Measurements from ENCODE around the gene AP1M1. TPM values are rescaled to one million over a fixed set of nuclear protein-coding genes. Genes with fewer than 3 reads are reported as not detected.

Gene AP1M1
- total and polyA plus RNA-seq, 2 of the 4 experiments (the other 2 are of a cell fraction), result 85.1 to 99.1 TPM

DNA sequence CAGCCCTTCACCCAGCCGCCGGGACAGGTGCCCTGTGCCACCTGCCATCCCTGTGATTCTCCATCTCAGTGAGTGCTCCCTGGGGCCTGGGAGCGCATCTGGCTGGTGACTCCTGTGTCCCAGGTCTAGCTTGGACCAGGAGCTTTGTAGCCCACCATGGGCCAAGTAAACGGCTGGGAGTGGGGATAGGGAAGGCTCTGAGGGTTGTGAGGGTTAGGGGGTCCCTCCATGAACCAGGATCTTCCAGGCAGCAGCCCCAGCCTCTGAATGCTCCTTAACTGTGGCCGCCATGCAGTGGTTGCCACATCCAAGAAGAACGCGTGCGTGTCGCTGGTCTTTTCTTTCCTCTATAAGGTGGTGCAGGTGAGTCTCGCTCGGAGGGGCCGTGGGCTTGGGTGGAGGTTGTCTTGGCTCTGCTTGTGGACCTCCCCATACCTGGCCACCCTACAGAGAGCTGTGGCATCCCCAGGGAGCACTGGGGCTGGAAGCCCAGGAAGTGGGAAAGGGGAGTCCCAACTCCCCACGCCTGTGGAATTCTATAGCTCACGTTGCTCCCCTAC is 8.4 kb downstream of the AP1M1 start:
- no peak overlapping the region for H3K14ac ChIP-seq (replicated peaks; ENCODE audit: low read depth, low read length)

More for the DNA sequence above, 8.4 kb downstream of the AP1M1 start:
- Histone ChIP-seq H3K23ac (ENCODE audit: low read depth, low read length) (no peak overlapping the region), H3K18ac (ENCODE audit: low read depth, low read length) (no peak overlapping the region), H4K8ac (ENCODE audit: low read depth in 2 of 2, low read length in 2 of 2) (no peak overlapping the region), H2BK15ac (ENCODE audit: low read depth, low read length) (no peak overlapping the region), H2BK20ac (ENCODE audit: low read depth, low read length) (no peak overlapping the region), H3K9me3 (ENCODE audit: control insufficient read depth, insufficient read depth, low read length) (no peaks in the 10 kb centered on the region), H2BK5ac (ENCODE audit: low read depth, low read length, poor library complexity, severe bottlenecking) (no peak overlapping the region), H3K79me1 (ENCODE audit: low read depth in 1 of 2, low read length in 2 of 2) (peaks cover 50 to 70% of the 10 kb centered on the region in 2 experiments), H2AK9ac (replicated peaks; ENCODE audit: low read depth, low read length, poor library complexity) (no peak overlapping the region), H3K4me3 (ENCODE audit: insufficient read depth, low read depth, low read length) (no peak overlapping the region), H3K36me3 (ENCODE audit: control insufficient read depth, insufficient read depth, low read length) (peaks cover 76% of the 10 kb centered on the region), H3K4me2 (ENCODE audit: low read depth, low read length) (no peak overlapping the region), H4K5ac (ENCODE audit: low read depth, low read length) (no peak overlapping the region), H3K27ac (ENCODE audit: insufficient read depth, low read length) (no peak overlapping the region), H2BK120ac (ENCODE audit: low read depth, low read length) (no peak overlapping the region), H3K27me3 (ENCODE audit: control insufficient read depth, insufficient read depth, low read length) (no peaks in the 10 kb centered on the region), H2AFZ (replicated peaks; ENCODE audit: low read length, poor library complexity) (peak overlapping the region; percentile 24), H2AK5ac (ENCODE audit: low read depth, low read length) (no peak overlapping the region), H4K91ac (ENCODE audit: insufficient read depth, low read depth, low read length) (no peak overlapping the region), H3K56ac (ENCODE audit: extremely low read depth, insufficient read depth, low read length) (no peak overlapping the region), H3K9me1 (ENCODE audit: insufficient read depth, low read length) (0 out of 2 replicates have a peak, but pooled peaks cover 3% of the 10 kb centered on the region), H3K4me1 (ENCODE audit: control insufficient read depth, insufficient read depth, low read length) (0 out of 2 replicates have a peak, but pooled peaks cover 2% of the 10 kb centered on the region), H3K4ac (ENCODE audit: low read depth, low read length) (no peak overlapping the region), H3K9ac (ENCODE audit: low read depth, low read length) (no peak overlapping the region), H4K20me1 (ENCODE audit: insufficient read depth, low read length) (peaks cover 23% of the 10 kb centered on the region)
- DNase-seq (no peak), ATAC-seq (ENCODE audit: low read depth) (no peak)
- BruUV-seq (replicated peaks), result no TSS peak
- intact Hi-C loops (cut with micrococcal nuclease), result no loop called here
- ChIA-PET CTCF (no interaction called here), POLR2A (ENCODE audit: unreplicated experiment) (no interaction called here)
- dilution Hi-C loops (cut with HindIII; ENCODE audit: low sequenced_read_pairs, unreplicated experiment), result no loop called here
- TF ChIP-seq SMC3 (IDR thresholded peaks at IDR 0.05; ENCODE audit: low read depth, low read length) (no peak), CEBPB (IDR thresholded peaks at IDR 0.05; ENCODE audit: low read depth, low read length) (no peak), MAFK (IDR thresholded peaks at IDR 0.05; ENCODE audit: low read depth, low read length) (no peak), FOS (IDR thresholded peaks at IDR 0.05; ENCODE audit: low read depth, low read length) (no peak), RAD21 (IDR thresholded peaks at IDR 0.05; ENCODE audit: low read length) (no peak), MXI1 (IDR thresholded peaks at IDR 0.05; ENCODE audit: borderline replicate concordance, low read depth, low read length) (no peak), RFX5 (IDR thresholded peaks at IDR 0.05; ENCODE audit: low read depth, low read length) (no peak), RCOR1 (IDR thresholded peaks at IDR 0.05; ENCODE audit: insufficient replicate concordance, low read length) (no peak)
- TF ChIP-seq, protein P1, sequence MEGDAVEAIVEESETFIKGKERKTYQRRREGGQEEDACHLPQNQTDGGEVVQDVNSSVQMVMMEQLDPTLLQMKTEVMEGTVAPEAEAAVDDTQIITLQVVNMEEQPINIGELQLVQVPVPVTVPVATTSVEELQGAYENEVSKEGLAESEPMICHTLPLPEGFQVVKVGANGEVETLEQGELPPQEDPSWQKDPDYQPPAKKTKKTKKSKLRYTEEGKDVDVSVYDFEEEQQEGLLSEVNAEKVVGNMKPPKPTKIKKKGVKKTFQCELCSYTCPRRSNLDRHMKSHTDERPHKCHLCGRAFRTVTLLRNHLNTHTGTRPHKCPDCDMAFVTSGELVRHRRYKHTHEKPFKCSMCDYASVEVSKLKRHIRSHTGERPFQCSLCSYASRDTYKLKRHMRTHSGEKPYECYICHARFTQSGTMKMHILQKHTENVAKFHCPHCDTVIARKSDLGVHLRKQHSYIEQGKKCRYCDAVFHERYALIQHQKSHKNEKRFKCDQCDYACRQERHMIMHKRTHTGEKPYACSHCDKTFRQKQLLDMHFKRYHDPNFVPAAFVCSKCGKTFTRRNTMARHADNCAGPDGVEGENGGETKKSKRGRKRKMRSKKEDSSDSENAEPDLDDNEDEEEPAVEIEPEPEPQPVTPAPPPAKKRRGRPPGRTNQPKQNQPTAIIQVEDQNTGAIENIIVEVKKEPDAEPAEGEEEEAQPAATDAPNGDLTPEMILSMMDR (conservative IDR thresholded peaks at IDR 0.05; ENCODE audit: low read depth, low read length), result no peak
- TF ChIP-seq, protein P2, sequence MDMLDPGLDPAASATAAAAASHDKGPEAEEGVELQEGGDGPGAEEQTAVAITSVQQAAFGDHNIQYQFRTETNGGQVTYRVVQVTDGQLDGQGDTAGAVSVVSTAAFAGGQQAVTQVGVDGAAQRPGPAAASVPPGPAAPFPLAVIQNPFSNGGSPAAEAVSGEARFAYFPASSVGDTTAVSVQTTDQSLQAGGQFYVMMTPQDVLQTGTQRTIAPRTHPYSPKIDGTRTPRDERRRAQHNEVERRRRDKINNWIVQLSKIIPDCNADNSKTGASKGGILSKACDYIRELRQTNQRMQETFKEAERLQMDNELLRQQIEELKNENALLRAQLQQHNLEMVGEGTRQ (IDR thresholded peaks at IDR 0.05; ENCODE audit: low read depth, low read length), result no peak
- TF ChIP-seq, protein P3, sequence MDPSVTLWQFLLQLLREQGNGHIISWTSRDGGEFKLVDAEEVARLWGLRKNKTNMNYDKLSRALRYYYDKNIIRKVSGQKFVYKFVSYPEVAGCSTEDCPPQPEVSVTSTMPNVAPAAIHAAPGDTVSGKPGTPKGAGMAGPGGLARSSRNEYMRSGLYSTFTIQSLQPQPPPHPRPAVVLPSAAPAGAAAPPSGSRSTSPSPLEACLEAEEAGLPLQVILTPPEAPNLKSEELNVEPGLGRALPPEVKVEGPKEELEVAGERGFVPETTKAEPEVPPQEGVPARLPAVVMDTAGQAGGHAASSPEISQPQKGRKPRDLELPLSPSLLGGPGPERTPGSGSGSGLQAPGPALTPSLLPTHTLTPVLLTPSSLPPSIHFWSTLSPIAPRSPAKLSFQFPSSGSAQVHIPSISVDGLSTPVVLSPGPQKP (IDR thresholded peaks at IDR 0.05; ENCODE audit: borderline replicate concordance, low read depth, low read length), result no peak
- in situ Hi-C loops (cut with MboI; ENCODE audit: low sequenced_read_pairs), result no loop called here
- 92% methylated on average over 2 of the region's 14 CpGs; no CpG with 5 or more reads in 1 of the 2 experiments for WGBS, 2 experiments (ENCODE audit: extremely low coverage in 2 of 2, insufficient read length in 1 of 2)

Measured in IMR-90 (cell line).